ENCODE results near the gene SRPK3.

The SRPK3 gene

DNA sequence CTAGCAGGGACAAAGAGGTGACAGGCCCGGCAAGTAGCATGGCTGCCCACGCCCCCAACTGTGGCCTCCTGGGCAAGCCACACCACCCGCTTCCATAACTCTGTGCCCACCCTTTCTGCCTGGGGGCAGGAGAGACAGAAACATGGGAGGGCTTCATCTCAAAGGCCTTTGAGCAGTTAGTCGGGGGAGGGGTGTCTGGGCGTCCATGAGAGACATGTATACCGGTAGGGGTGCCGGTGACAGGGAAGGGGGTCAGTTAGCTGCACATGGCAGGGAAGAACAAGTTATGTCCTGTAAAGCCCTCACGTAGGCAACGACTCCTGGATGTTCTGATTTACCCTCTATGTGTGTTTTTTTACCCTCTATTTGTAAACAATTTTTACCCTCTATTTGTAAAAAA lies 40.2 kb downstream of the SRPK3 start:
- H3K4me2 ChIP-seq (ENCODE audit: insufficient read depth, low read length) = no peak overlapping the region
- H3K36me3 ChIP-seq (ENCODE audit: insufficient read depth, low read length) = no peaks in the 10 kb centered on the region
- H3K4me3 ChIP-seq (ENCODE audit: low read depth in 1 of 2, low read length in 2 of 2) = no peak overlapping the region
- no peak for DNase-seq
- no peak overlapping the region for H3K27ac ChIP-seq (ENCODE audit: low read length)
- H3K4me1 ChIP-seq (ENCODE audit: insufficient read depth, low read length) = peaks cover 27% of the 10 kb centered on the region
- no peak for ATAC-seq (ENCODE audit: insufficient read depth, low read depth)
- no peaks in the 10 kb centered on the region for H4K20me1 ChIP-seq (ENCODE audit: insufficient read depth, low read length)
- H3K27me3 ChIP-seq (ENCODE audit: insufficient read depth, low read length, poor library complexity) = peaks cover 11% of the 10 kb centered on the region
- H2AFZ ChIP-seq (ENCODE audit: low read depth, low read length) = no peak overlapping the region
- TF ChIP-seq EZH2 (IDR thresholded peaks at IDR 0.05; ENCODE audit: borderline replicate concordance, low read depth, low read length, severe bottlenecking) = no peak
- no peak for TF ChIP-seq CTCF (IDR thresholded peaks at IDR 0.05; ENCODE audit: borderline replicate concordance, extremely low read depth, low read length, poor library complexity, severe bottlenecking)
- no peaks in the 10 kb centered on the region for H3K9me3 ChIP-seq (ENCODE audit: insufficient read depth, low read length, severe bottlenecking)
- H3K9ac ChIP-seq (ENCODE audit: low read depth, low read length) = no peak overlapping the region
- no peaks in the 10 kb centered on the region for H3K79me2 ChIP-seq (ENCODE audit: insufficient read depth, low read length)

- no peak for ATAC-seq (ENCODE audit: insufficient read depth, low read depth)
- Histone ChIP-seq H3K4me3 (ENCODE audit: low read depth in 1 of 2, low read length in 2 of 2) (no peak overlapping the region), H3K36me3 (ENCODE audit: insufficient read depth, low read length) (no peaks in the 10 kb centered on the region), H4K20me1 (ENCODE audit: insufficient read depth, low read length) (no peaks in the 10 kb centered on the region), H3K27ac (ENCODE audit: low read length) (no peak overlapping the region), H3K79me2 (ENCODE audit: insufficient read depth, low read length) (no peaks in the 10 kb centered on the region), H3K9me3 (ENCODE audit: insufficient read depth, low read length, severe bottlenecking) (no peaks in the 10 kb centered on the region), H3K4me2 (ENCODE audit: insufficient read depth, low read length) (no peak overlapping the region), H3K4me1 (ENCODE audit: insufficient read depth, low read length) (peaks cover 18% of the 10 kb centered on the region), H3K9ac (ENCODE audit: low read depth, low read length) (no peak overlapping the region), H2AFZ (ENCODE audit: low read depth, low read length) (no peak overlapping the region), H3K27me3 (ENCODE audit: insufficient read depth, low read length, poor library complexity) (peaks cover 3% of the 10 kb centered on the region)
- TF ChIP-seq EZH2 (IDR thresholded peaks at IDR 0.05; ENCODE audit: borderline replicate concordance, low read depth, low read length, severe bottlenecking) = no peak
- no peak for TF ChIP-seq CTCF (IDR thresholded peaks at IDR 0.05; ENCODE audit: borderline replicate concordance, extremely low read depth, low read length, poor library complexity, severe bottlenecking)
- DNase-seq = no peak
Measured at GRCh38 chrX:153824348-153824747, 43.5 kb downstream of the SRPK3 start.

- no peaks in the 10 kb centered on the region for H4K20me1 ChIP-seq (ENCODE audit: insufficient read depth, low read length)
- TF ChIP-seq EZH2 (IDR thresholded peaks at IDR 0.05; ENCODE audit: borderline replicate concordance, low read depth, low read length, severe bottlenecking) (no peak), CTCF (IDR thresholded peaks at IDR 0.05; ENCODE audit: borderline replicate concordance, extremely low read depth, low read length, poor library complexity, severe bottlenecking) (no peak)
- ATAC-seq (ENCODE audit: insufficient read depth, low read depth) (no peak), DNase-seq (no peak)
- H3K4me1 ChIP-seq (ENCODE audit: insufficient read depth, low read length) = peaks cover 17% of the 10 kb centered on the region
- no peaks in the 10 kb centered on the region for H3K79me2 ChIP-seq (ENCODE audit: insufficient read depth, low read length)
- H3K27me3 ChIP-seq (ENCODE audit: insufficient read depth, low read length, poor library complexity) = no peaks in the 10 kb centered on the region
- H3K4me3 ChIP-seq (ENCODE audit: low read depth in 1 of 2, low read length in 2 of 2) = no peak overlapping the region
- no peak overlapping the region for H3K9ac ChIP-seq (ENCODE audit: low read depth, low read length)
- H3K27ac ChIP-seq (ENCODE audit: low read length) = no peak overlapping the region
- H3K4me2 ChIP-seq (ENCODE audit: insufficient read depth, low read length) = no peak overlapping the region
- no peaks in the 10 kb centered on the region for H3K9me3 ChIP-seq (ENCODE audit: insufficient read depth, low read length, severe bottlenecking)
- H3K36me3 ChIP-seq (ENCODE audit: insufficient read depth, low read length) = no peaks in the 10 kb centered on the region
- H2AFZ ChIP-seq (ENCODE audit: low read depth, low read length) = no peak overlapping the region
Measured at GRCh38 chrX:153825042-153825441, 44.2 kb downstream of the SRPK3 start.

GRCh38 chrX:153827016-153827415 lies 46.2 kb downstream of the SRPK3 start:
- Histone ChIP-seq H3K27me3 (ENCODE audit: insufficient read depth, low read length, poor library complexity) (no peaks in the 10 kb centered on the region), H3K79me2 (ENCODE audit: insufficient read depth, low read length) (no peaks in the 10 kb centered on the region), H3K4me2 (ENCODE audit: insufficient read depth, low read length) (no peak overlapping the region), H4K20me1 (ENCODE audit: insufficient read depth, low read length) (no peaks in the 10 kb centered on the region), H2AFZ (ENCODE audit: low read depth, low read length) (no peak overlapping the region), H3K9ac (ENCODE audit: low read depth, low read length) (no peak overlapping the region), H3K36me3 (ENCODE audit: insufficient read depth, low read length) (no peaks in the 10 kb centered on the region), H3K4me3 (ENCODE audit: low read depth in 1 of 2, low read length in 2 of 2) (no peak overlapping the region), H3K27ac (ENCODE audit: low read length) (no peak overlapping the region), H3K9me3 (ENCODE audit: insufficient read depth, low read length, severe bottlenecking) (no peaks in the 10 kb centered on the region), H3K4me1 (ENCODE audit: insufficient read depth, low read length) (peaks cover 5% of the 10 kb centered on the region)
- ATAC-seq (ENCODE audit: insufficient read depth, low read depth) (no peak), DNase-seq (no peak)
- no peak for TF ChIP-seq EZH2 (IDR thresholded peaks at IDR 0.05; ENCODE audit: borderline replicate concordance, low read depth, low read length, severe bottlenecking)
- no peak for TF ChIP-seq CTCF (IDR thresholded peaks at IDR 0.05; ENCODE audit: borderline replicate concordance, extremely low read depth, low read length, poor library complexity, severe bottlenecking)
